ENCODE data around the gene KIFBP. TPM values are rescaled to one million over a fixed set of nuclear protein-coding genes. Genes with fewer than 3 reads are reported as not detected.
A peak's percentile ranks its signal among the peaks of the same experiment; 100 is the strongest.

The KIFBP gene
- total and polyA plus RNA-seq, 9 of the 15 experiments (the other 6 are each of a cell fraction or from before 2014, with no cell fraction given), result 5.6 to 23.2 (median 14.8) TPM

DNA sequence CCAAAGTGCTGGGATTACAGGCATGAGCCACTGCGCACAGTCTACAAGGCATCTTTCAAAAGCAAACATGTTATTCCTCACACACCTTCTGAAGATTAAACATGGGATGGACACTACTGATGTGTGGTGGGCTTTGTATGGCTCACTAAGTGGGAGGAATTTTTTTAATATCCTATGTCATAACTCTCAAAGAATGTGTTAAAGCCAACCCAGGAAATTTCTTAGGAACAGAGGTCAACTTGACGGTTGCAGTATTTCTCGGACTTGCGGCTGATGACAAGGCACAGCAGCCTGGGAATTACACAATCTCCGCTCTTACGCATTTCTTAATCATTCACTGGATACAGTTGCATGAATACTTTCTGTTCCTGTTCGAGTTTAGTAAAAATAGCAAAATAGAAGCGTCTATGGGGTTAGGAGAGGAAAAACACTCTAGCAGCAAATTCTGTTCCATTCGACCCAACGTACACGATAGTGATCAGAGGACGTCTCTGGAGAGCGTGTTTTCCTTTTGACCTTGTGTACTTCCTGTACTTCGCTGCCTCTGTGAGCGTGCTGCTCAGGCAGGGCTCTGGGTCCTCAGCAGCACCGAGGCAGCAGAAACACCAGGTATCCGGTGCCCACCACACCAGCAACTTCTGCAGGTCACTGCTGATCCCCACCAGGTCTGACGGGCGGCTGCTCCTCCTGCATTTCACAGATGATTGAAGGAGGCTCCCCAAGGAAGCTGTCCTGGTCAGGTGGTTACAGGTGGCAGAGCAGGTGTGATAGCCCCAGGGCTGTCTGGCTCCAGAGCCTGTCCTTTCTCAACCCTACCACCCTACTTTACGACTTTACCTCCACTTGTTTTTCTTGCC, 72.9 kb downstream of the KIFBP start (continued):
- TF ChIP-seq, protein P1, sequence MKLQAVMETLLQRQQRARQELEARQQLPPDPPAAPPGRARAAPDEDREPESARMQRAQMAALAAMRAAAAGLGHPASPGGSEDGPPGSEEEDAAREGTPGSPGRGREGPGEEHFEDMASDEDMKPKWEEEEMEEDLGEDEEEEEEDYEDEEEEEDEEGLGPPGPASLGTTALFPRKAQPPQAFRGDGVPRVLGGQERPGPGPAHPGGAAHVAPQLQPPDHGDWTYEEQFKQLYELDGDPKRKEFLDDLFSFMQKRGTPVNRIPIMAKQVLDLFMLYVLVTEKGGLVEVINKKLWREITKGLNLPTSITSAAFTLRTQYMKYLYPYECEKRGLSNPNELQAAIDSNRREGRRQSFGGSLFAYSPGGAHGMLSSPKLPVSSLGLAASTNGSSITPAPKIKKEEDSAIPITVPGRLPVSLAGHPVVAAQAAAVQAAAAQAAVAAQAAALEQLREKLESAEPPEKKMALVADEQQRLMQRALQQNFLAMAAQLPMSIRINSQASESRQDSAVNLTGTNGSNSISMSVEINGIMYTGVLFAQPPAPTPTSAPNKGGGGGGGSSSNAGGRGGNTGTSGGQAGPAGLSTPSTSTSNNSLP (IDR thresholded peaks at IDR 0.05; ENCODE audit: borderline replicate concordance, low read depth, low read length), result no peak
- TF ChIP-seq PTTG1 (tag; IDR thresholded peaks at IDR 0.05; ENCODE audit: low read depth) (no peak), ELF4 (CRISPR knock-in tag; IDR thresholded peaks at IDR 0.05) (0 out of 2 replicates have a peak, but pooled peaks have one; percentile 21), EP300 (IDR thresholded peaks at IDR 0.05; ENCODE audit: low read length) (peak; percentile 78), ZNF696 (CRISPR knock-in tag; conservative IDR thresholded peaks at IDR 0.05) (no peak), SETDB1 (IDR thresholded peaks at IDR 0.05; ENCODE audit: low read length) (no peak), NRF1 (conservative IDR thresholded peaks at IDR 0.05 in 1 of 2, IDR thresholded peaks at IDR 0.05 in 1 of 2) (peak in 1 of 2 experiments; percentile 38; a peak in 1 of 4 replicates), ZNF146 (CRISPR knock-in tag; IDR thresholded peaks at IDR 0.05; ENCODE audit: unreplicated experiment) (no peak)
- TF ChIP-seq, protein P2, sequence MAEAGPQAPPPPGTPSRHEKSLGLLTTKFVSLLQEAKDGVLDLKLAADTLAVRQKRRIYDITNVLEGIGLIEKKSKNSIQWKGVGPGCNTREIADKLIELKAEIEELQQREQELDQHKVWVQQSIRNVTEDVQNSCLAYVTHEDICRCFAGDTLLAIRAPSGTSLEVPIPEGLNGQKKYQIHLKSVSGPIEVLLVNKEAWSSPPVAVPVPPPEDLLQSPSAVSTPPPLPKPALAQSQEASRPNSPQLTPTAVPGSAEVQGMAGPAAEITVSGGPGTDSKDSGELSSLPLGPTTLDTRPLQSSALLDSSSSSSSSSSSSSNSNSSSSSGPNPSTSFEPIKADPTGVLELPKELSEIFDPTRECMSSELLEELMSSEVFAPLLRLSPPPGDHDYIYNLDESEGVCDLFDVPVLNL (CRISPR knock-in tag; IDR thresholded peaks at IDR 0.05; ENCODE audit: low read depth), result peak; percentile 46; the same call in 1 of the 2 replicates
- TF ChIP-seq, protein P3, sequence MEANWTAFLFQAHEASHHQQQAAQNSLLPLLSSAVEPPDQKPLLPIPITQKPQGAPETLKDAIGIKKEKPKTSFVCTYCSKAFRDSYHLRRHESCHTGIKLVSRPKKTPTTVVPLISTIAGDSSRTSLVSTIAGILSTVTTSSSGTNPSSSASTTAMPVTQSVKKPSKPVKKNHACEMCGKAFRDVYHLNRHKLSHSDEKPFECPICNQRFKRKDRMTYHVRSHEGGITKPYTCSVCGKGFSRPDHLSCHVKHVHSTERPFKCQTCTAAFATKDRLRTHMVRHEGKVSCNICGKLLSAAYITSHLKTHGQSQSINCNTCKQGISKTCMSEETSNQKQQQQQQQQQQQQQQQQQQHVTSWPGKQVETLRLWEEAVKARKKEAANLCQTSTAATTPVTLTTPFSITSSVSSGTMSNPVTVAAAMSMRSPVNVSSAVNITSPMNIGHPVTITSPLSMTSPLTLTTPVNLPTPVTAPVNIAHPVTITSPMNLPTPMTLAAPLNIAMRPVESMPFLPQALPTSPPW (CRISPR knock-in tag; IDR thresholded peaks at IDR 0.05), result no peak

All from K562 (cell line).